ES-I3 (cell line): ENCODE results near the gene CFB.
"Not testable (repeated sequence)": the region's sequence is repeated elsewhere in the genome, so short reads cannot be mapped to it uniquely, and the experiment has no call there.

ENCODE experiments used
- H3K36me3 ChIP-seq: 2 replicates; pipeline ENCODE4 v1.6.1; 2013; ENCODE audit warnings: mild to moderate bottlenecking, low read length, control low read depth, moderate library complexity; ENCODE audit not compliant: insufficient read depth
- H3K4me1 ChIP-seq: 2 replicates; pipeline ENCODE4 v1.6.1; 2013; ENCODE audit warnings: mild to moderate bottlenecking, control low read depth, low read length; ENCODE audit not compliant: insufficient read depth
- H3K9ac ChIP-seq: 2 replicates; pipeline ENCODE4 v1.6.1; 2013; ENCODE audit warnings: low read depth, mild to moderate bottlenecking, low read length, moderate library complexity
- H3K9me3 ChIP-seq: 2 replicates; pipeline ENCODE4 v1.6.1; 2013; ENCODE audit warnings: mild to moderate bottlenecking, low read length, moderate library complexity; ENCODE audit not compliant: control insufficient read depth, insufficient read depth

CFB gene

DNA sequence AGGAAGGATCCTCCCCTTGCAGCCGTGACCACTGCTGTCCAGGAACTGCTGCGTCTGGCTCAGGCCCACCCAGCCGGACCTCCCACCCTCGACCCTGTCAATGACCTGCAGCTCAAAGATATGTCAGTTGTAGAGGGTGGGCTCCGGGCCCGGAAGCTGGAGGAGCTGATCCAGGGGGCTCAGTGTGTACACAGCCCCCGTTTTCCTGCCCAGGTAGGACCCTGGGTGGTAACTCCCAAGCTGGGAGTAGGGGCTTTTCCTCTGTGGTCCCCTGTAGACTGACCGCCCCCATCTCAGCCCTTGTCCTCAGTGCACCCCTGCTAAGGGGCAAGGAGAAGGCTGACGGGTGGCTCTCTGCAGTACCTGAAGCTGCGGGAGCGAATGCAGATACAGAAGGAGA, 22.4 kb downstream of the CFB start:
- H3K4me1 ChIP-seq: peaks cover 4% of the 10 kb centered on the region; the same call in 1 of the 2 replicates

DNA sequence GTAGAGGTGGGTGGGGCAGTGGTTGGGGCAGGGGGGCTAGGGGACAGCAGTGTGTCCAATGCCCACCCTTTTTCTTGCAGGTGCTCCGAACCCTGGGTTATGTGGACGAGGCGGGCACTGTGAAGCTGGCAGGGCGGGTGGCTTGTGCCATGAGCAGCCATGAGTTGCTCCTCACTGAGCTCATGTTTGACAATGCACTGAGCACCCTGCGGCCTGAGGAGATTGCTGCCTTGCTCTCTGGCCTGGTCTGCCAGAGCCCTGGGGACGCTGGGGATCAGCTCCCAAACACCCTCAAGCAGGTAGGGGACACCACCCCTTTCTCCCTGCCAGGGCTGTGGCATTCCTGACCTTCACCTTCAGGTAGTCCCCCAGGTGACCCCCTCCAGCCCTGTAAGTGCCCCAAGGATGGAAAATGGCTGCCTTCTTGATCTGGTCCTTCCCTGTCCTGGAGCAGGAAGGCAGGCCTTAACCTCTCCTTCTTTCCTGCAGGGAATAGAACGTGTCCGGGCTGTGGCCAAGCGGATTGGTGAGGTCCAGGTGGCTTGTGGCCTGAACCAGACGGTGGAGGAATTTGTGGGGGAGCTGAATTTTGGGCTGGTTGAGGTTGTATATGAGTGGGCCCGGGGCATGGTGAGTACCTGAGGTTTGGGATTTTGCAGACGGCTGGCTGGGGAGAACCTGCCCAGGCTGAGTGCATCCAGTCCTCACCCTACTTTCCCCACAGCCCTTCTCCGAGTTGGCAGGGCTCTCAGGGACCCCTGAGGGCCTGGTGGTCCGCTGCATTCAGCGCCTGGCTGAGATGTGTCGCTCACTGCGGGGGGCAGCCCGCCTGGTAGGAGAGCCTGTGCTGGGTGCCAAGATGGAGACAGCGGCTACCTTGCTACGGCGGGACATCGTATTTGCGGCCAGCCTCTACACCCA, 23.2 kb downstream of the CFB start:
- Histone ChIP-seq H3K9me3 (no peaks in the 10 kb centered on the region), H3K36me3 (peaks cover 10% of the 10 kb centered on the region), H3K4me1 (peaks cover 5% of the 10 kb centered on the region; the same call in 1 of the 2 replicates), H3K9ac (no peak overlapping the region)

More for the DNA sequence above, 22.4 kb downstream of the CFB start:
- H3K9ac ChIP-seq: no peak overlapping the region
- H3K36me3 ChIP-seq: peaks cover 15% of the 10 kb centered on the region
- no peaks in the 10 kb centered on the region for H3K9me3 ChIP-seq

DNA sequence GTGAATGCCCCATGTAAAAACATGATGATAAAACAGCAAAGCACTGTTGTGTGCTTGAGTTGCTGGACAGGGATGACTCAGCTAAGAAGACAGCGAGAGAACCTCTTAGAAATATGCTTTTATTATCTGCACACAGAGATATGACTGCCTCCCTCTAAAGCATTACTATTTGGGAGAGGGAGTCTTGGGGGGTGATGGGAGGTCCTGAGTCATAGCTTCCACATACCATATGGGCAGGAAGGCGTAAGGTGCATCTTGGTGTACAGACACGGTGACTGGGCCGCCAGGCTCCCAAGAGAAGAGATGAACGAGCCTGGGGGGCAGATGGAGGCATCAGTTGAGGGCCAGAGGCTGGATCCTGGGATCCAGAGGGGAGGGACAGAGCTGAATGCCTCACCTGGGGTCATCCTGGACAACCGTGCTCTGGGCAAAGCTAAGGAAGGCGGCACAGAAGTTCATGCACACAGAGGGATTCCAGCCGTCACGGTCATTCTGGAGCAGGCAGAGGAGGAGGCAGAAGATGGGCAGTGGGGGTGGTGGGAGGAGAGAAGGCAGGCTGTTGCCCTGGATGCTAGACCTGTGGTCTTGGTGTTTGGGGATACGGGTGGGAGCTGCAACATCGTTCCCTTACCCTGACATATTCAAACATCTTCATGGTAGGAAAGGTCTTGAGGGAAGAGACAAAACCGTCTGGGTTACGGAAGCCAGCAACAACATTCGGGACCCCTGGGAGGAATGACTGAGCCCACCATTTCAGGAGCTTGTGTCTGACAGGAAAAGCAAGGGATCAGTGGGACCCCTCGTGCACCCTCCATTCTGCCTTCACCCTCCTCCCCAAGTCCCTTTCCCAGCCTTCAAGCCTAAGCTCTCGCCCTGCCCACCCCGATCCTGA, 24.1 kb downstream of the CFB start:
- peaks cover 8% of the 10 kb centered on the region for H3K36me3 ChIP-seq

DNA sequence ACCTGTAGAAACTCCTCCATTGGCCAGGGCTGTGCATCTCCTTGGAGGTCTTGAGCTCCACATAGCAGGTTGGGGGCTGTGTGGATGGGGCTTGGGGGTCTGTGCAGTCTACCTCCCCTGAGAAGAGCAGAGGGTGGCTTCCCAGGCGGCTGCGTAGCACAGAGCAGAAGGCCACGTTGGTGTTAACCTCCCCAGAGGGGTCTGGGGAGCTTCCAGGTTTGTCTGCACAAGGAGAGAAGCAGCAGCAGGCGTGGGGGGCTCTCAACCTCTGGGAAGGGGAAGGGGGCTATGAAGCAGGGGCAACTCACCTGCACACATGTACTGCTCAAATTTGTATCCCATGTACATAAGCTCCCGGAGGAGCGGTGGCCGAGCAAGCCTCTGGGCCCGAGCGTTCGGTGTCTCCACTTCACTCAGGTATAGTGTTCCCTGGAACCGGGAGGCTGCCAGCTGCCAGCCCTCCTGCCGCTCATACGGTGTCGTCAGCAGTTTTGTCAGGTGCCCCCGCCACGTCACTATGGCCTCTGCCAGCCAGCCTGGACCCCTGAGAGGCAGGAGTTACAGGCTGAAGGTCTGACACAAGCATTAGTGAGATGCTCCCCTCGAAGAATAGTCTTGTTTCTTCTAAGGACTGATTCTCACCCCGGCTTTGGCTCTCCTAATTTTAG, 24.8 kb downstream of the CFB start:
- Histone ChIP-seq H3K4me1 (peaks cover 5% of the 10 kb centered on the region; the same call in 1 of the 2 replicates), H3K36me3 (peaks cover 8% of the 10 kb centered on the region), H3K9ac (peak overlapping the region; percentile 69; the same call in 1 of the 2 replicates), H3K9me3 (no peaks in the 10 kb centered on the region; the same call in 1 of the 2 replicates)

More for the DNA sequence above, 24.1 kb downstream of the CFB start:
- H3K9me3 ChIP-seq: no peaks in the 10 kb centered on the region; the same call in 1 of the 2 replicates
- no peak overlapping the region for H3K9ac ChIP-seq
- H3K4me1 ChIP-seq: peaks cover 5% of the 10 kb centered on the region; the same call in 1 of the 2 replicates

DNA sequence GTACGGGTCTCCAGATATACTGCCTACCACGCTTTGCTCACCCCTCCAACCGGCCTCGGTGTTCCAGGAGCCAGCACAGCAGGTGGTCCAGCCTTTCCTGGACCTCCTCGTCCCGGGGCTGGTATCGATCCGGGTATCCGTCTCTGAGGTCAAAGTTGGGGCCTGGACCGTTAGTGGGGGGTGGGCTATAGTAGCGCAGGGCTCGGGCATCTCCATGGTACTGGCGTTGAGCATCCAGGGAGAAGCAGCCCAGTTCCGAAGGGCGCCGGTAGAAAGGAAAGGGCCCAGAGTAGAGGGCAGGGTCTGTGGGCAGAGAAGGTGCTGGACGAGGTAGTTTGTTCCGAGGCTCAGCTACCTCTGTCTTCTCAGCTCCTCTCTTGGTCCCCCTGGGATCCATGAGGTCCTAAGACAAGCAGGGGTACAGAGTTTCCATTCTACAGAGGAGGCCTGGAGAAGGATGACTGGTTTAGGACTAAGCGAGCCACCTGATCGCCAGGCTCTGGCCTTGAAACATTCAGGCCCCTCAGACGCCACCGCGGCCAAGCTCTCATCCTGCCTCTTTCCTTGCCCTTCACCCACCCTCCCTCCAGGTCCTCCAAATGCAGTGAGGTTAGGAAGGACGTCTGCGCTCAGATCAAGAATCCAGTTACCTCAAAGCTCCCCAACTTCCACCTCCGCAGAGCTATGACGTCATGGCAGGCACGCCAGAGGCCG, 25.5 kb downstream of the CFB start:
- Histone ChIP-seq H3K4me1 (peaks cover 5% of the 10 kb centered on the region; the same call in 1 of the 2 replicates), H3K9ac (peak overlapping the region; percentile 69), H3K9me3 (no peaks in the 10 kb centered on the region; the same call in 1 of the 2 replicates), H3K36me3 (peaks cover 8% of the 10 kb centered on the region)

DNA sequence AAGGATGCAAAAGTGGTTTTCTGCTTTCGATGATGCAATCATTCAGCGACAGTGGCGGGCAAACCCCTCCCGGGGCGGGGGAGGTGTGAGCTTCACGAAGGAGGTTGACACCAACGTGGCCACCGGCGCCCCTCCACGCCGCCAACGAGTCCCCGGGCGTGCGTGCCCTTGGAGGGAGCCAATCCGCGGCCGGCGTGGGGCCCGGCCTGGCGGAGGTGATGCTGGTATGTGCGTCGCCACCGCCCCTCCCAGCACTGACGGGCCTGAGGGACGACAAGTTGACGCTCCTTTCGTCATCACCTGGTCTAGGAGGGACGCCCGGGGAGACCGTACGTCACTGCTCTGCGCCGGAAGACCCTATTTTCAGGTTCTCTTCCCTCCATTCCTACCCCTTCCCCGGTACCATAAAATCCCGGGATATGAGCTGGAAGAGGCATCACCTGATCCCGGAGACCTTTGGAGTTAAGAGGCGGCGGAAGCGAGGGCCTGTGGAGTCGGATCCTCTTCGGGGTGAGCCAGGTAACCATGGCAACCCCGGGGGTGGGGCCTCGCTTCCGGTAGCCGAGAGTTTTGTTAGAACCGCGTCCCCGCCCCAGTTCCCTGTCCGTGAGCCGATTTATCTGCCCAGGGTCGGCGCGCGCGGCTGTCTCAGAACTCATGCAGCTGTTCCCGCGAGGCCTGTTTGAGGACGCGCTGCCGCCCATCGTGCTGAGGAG, 26.3 kb downstream of the CFB start, which contains the start of gene DXO:
DXO (minus strand) TSS at position 146 of the 716 bp plus-strand sequence. CDS start 463 bp downstream, outside the sequence.
- Histone ChIP-seq H3K4me1 (peaks cover 5% of the 10 kb centered on the region; the same call in 1 of the 2 replicates), H3K9ac (peak within 1 kb of the TSS; percentile 69), H3K9me3 (no peaks in the 10 kb centered on the region; the same call in 1 of the 2 replicates), H3K36me3 (peaks cover 8% of the 10 kb centered on the region)

DNA sequence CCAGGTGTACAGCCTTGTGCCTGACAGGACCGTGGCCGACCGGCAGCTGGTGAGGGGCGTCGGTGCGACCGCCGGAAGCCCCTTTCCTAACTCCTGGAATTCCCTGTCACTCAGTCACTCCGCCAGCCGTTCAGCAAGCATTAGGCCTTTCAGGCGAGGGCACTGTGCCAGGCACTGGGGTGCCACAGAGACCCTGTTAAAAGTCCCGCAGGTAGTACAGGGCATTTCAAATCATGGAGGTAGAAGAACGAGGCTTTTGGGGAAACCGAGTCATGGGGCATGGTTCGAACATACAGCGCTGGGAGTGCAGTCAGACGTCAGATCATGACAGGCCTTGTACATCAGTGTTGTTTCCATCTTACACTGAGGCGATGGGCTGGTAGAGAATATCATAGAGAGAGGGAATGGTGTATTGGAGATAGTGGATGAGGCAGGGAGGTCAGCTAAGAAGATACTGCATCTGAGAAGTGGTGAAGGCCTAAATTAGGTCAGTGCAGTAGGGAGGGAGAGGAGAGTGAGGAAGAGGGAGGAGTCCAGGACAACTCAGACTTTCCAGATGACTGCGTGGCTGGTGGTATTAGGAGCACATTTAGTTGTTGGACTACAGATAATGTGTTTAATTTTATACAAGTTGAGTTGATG, 26.9 kb downstream of the CFB start:
- peak overlapping the region; percentile 69 for H3K9ac ChIP-seq
- H3K9me3 ChIP-seq: no peaks in the 10 kb centered on the region; the same call in 1 of the 2 replicates
- peaks cover 8% of the 10 kb centered on the region for H3K36me3 ChIP-seq
- peaks cover 5% of the 10 kb centered on the region; the same call in 1 of the 2 replicates for H3K4me1 ChIP-seq

DNA sequence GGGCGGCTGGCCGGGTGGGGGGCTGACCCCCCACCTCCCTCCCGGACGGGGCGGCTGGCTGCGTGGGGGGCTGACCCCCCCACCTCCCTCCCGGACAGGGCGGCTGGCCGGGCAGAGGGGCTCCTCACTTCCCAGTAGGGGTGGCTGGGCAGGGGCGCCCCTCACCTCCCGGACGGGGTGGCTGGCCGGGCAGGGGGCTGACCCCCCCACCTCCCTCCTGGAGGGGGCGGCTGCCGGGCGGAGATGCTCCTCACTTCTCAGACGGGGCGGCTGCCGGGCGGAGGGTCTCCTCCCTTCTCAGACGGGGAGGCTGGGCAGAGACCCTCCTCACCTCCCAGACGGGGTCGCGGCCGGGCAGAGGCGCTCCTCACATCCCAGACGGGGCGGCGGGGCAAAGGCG, 30.2 kb downstream of the CFB start:
- H3K9ac ChIP-seq, H3K4me1 ChIP-seq, H3K36me3 ChIP-seq, H3K9me3 ChIP-seq: not testable (repeated sequence)

DNA sequence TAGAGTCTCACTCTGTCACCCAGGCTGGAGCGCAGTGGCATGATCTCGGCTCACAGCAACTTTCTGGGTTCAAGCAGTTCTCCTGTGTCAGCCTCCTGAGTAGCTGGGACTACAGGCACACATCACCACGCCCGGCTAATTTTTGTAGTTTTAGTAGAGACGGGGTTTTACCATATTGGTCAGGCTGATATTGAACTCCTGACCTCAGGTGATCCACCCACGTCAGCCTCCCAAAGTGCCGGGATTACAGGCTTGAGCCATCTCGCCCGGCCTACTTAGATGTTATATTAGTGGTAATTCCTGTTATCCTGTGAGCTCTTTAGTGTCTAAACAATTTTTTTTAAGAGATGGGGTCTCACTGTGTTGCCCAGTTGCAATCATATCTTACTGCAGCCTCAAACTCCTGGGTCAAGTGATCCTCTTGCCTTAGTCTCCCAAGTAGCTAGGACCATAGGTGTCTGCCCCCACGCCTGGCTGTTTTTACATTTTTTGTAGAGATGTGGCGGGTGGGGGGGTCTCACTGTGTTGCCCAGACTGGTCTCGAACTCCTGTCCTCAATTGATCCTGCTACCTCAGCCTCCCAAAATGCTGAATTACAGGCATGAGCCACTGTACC, 32.0 kb downstream of the CFB start:
- peaks cover 5% of the 10 kb centered on the region; the same call in 1 of the 2 replicates for H3K4me1 ChIP-seq
- H3K9me3 ChIP-seq: no peaks in the 10 kb centered on the region; the same call in 1 of the 2 replicates
- H3K36me3 ChIP-seq: no peaks in the 10 kb centered on the region
- no peak overlapping the region for H3K9ac ChIP-seq

DNA sequence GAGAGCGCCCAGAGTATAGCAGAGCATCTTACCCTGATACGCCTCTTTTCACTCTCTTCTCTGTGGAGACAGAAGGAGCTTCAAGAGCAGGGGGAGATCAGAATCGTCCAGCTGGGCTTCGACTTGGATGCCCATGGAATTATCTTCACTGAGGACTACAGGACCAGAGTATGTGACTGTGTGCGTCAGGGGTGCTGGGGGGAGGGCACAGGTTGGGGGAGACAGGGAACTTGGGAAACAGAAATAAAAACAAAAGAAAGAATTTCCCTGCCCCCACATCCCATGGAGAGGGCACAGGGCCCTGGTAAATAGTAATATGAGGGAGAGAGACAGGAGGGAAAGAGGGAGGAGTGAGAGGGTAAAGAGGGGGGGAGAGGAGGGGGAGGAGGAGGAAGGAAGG, 32.9 kb downstream of the CFB start:
- Histone ChIP-seq H3K36me3 (no peaks in the 10 kb centered on the region), H3K4me1 (no peaks in the 10 kb centered on the region), H3K9ac (no peak overlapping the region), H3K9me3 (no peaks in the 10 kb centered on the region; the same call in 1 of the 2 replicates)

DNA sequence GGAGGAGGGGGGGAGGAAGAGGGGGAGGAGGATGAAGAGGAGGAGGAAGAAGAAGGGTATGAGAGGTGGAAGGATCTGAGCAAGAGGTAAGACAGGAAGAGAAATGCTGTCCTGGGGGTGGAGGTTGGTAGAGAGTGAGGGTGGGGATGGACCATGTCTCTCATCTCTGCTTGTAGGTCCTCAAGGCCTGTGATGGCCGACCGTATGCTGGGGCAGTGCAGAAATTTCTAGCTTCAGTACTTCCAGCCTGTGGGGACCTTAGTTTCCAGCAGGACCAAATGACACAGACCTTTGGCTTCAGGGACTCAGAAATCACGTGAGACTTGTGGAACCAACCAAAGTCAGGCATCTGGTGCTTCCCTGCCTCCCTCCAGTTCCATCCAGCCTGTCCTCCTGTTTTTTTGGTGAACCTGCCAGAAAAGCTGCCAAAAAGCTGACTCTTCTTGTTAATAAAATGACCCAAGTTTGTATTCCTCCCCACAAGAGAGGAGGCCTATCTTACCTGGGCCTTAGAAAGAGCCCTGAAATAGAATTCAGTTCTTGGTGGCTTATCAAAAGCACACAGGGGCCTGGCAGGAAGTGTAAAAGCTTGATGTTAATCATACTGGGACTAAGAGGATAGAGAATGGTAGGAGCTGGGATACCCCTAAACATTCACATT, 33.5 kb downstream of the CFB start:
- Histone ChIP-seq H3K36me3 (no peaks in the 10 kb centered on the region), H3K9me3 (no peaks in the 10 kb centered on the region; the same call in 1 of the 2 replicates), H3K9ac (no peak overlapping the region), H3K4me1 (no peaks in the 10 kb centered on the region)
